ENCODE results near the gene RIOX2. TPM values are rescaled to one million over a fixed set of nuclear protein-coding genes. Genes with fewer than 3 reads are reported as not detected.

Gene RIOX2
- polyA plus RNA-seq (0.32 and 0.48 TPM in 2 replicates), polyA minus RNA-seq (1.2 and 1.3 TPM in 2 replicates)

GRCh38 chr3:97971679-97972567 is at the start of gene RIOX2:
Gene RIOX2, minus strand, starts transcription at chr3:97972431. Its CDS starts 4,838 bp downstream, at chr3:97967593.
- H3K27ac ChIP-seq (ENCODE audit: low read length) = no peak within 1 kb of the TSS
- H3K4me2 ChIP-seq (ENCODE audit: low read length) = no peak within 1 kb of the TSS
- no peaks in the 10 kb centered on the region for H3K9me3 ChIP-seq (ENCODE audit: low read length)
- no peaks in the 10 kb centered on the region for H3K79me2 ChIP-seq (replicated peaks; ENCODE audit: insufficient read depth, low read length)
- no peaks in the 10 kb centered on the region for H3F3A ChIP-seq (ENCODE audit: insufficient read depth, low read length, poor library complexity, severe bottlenecking)
- no peaks in the 10 kb centered on the region for H3K9me2 ChIP-seq (ENCODE audit: insufficient read depth, low read length)
- peak within 1 kb of the TSS; percentile 17 for H3K9ac ChIP-seq (ENCODE audit: low read length)
- no peaks in the 10 kb centered on the region for H3K27me3 ChIP-seq (ENCODE audit: insufficient read depth, low read depth, low read length)
- peak within 1 kb of the TSS; percentile 65 for H3K4me3 ChIP-seq (ENCODE audit: low read length)
- H2AFZ ChIP-seq (ENCODE audit: low read depth, low read length) = no peak within 1 kb of the TSS
- TF ChIP-seq TAF1 (IDR thresholded peaks at IDR 0.05; ENCODE audit: low read depth) (no peak), MXI1 (conservative IDR thresholded peaks at IDR 0.05; ENCODE audit: poor library complexity, severe bottlenecking) (peak; percentile 40), POLR2AphosphoS5 (IDR thresholded peaks at IDR 0.05) (no peak), REST (IDR thresholded peaks at IDR 0.05; ENCODE audit: borderline replicate concordance) (no peak)
- TF ChIP-seq, protein P1, sequence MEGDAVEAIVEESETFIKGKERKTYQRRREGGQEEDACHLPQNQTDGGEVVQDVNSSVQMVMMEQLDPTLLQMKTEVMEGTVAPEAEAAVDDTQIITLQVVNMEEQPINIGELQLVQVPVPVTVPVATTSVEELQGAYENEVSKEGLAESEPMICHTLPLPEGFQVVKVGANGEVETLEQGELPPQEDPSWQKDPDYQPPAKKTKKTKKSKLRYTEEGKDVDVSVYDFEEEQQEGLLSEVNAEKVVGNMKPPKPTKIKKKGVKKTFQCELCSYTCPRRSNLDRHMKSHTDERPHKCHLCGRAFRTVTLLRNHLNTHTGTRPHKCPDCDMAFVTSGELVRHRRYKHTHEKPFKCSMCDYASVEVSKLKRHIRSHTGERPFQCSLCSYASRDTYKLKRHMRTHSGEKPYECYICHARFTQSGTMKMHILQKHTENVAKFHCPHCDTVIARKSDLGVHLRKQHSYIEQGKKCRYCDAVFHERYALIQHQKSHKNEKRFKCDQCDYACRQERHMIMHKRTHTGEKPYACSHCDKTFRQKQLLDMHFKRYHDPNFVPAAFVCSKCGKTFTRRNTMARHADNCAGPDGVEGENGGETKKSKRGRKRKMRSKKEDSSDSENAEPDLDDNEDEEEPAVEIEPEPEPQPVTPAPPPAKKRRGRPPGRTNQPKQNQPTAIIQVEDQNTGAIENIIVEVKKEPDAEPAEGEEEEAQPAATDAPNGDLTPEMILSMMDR (IDR thresholded peaks at IDR 0.05; ENCODE audit: poor library complexity, severe bottlenecking) = no peak
- H4K20me1 ChIP-seq (ENCODE audit: insufficient read depth) = no peaks in the 10 kb centered on the region
- no peaks in the 10 kb centered on the region for H3K36me3 ChIP-seq (ENCODE audit: insufficient read depth, low read length)

GRCh38 chr3:98020412-98020811 is 48.2 kb upstream of the RIOX2 start:
- Histone ChIP-seq H3K79me2 (replicated peaks; ENCODE audit: insufficient read depth, low read length) (no peaks in the 10 kb centered on the region), H3K9ac (ENCODE audit: low read length) (no peak overlapping the region), H2AFZ (ENCODE audit: low read depth, low read length) (no peak overlapping the region), H3K27ac (ENCODE audit: low read length) (no peak overlapping the region), H3F3A (ENCODE audit: insufficient read depth, low read length, poor library complexity, severe bottlenecking) (no peaks in the 10 kb centered on the region), H4K20me1 (ENCODE audit: insufficient read depth) (no peaks in the 10 kb centered on the region), H3K27me3 (ENCODE audit: insufficient read depth, low read depth, low read length) (no peaks in the 10 kb centered on the region), H3K36me3 (ENCODE audit: insufficient read depth, low read length) (no peaks in the 10 kb centered on the region), H3K9me2 (ENCODE audit: insufficient read depth, low read length) (no peaks in the 10 kb centered on the region), H3K4me3 (ENCODE audit: low read length) (no peak overlapping the region), H3K9me3 (ENCODE audit: low read length) (no peaks in the 10 kb centered on the region), H3K4me2 (ENCODE audit: low read length) (no peak overlapping the region)
- TF ChIP-seq REST (IDR thresholded peaks at IDR 0.05; ENCODE audit: borderline replicate concordance) (no peak), TAF1 (IDR thresholded peaks at IDR 0.05; ENCODE audit: low read depth) (no peak), RAD21 (conservative IDR thresholded peaks at IDR 0.05) (no peak), EP300 (conservative IDR thresholded peaks at IDR 0.05; ENCODE audit: poor library complexity, severe bottlenecking) (no peak), EZH2 (IDR thresholded peaks at IDR 0.05; ENCODE audit: borderline replicate concordance, insufficient read depth, low read length, poor library complexity, severe bottlenecking) (no peak), MXI1 (conservative IDR thresholded peaks at IDR 0.05; ENCODE audit: poor library complexity, severe bottlenecking) (no peak), POLR2AphosphoS5 (IDR thresholded peaks at IDR 0.05) (no peak), SMC3 (conservative IDR thresholded peaks at IDR 0.05; ENCODE audit: poor library complexity) (no peak)
- TF ChIP-seq, protein P1 (IDR thresholded peaks at IDR 0.05; ENCODE audit: poor library complexity, severe bottlenecking) = no peak

All from neural cell (in vitro differentiated cells).